ENCODE measurements around the gene SP7.
"Not testable (repeated sequence)": the region's sequence is repeated elsewhere in the genome, so short reads cannot be mapped to it uniquely, and the experiment has no call there.

The SP7 gene

DNA sequence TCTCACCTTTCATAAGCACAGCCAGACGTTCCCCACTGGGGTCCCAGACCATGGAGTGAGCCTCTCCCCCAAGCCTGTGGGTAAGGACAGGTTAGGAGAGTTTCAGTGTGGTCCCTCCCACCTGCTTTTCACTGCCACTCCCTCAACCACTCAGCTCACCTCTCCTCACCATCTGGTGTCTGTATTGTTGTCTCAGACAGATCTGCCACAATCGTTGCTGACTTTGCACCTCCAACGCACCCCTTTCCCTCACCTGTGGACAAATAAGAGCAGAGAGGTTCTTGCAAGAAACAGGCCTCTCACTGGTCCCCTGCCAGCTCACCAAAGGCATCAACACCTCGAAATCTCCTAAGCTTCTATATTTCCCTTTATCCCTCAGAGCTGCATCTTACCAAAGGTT, 27.9 kb downstream of the SP7 start:
- no peak for DNase-seq

DNA sequence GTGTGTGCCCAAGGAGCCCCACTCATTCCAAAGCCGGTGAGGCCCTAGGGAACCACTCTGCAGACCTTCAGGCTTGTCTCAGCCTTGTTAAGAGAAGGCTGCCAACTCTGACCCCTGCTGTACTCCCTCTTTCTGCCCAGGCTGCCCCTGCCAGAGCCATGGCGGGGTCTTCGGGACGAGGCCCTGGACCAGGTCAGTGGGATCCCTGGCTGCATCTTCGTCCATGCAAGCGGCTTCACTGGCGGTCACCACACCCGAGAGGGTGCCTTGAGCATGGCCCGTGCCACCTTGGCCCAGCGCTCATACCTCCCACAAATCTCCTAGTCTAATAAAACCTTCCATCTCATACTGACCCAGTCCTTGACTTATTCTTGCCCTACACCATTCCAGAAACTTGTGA, 29.3 kb downstream of the SP7 start:
- no peak for DNase-seq

GRCh38 chr12:53302903-53303302, 33.3 kb downstream of the SP7 start:
- no peak for DNase-seq

- no peak for DNase-seq
Measured at GRCh38 chr12:53300187-53300586, 36.0 kb downstream of the SP7 start.

- DNase-seq: peak; percentile 79
Measured at GRCh38 chr12:53299454-53300180, 36.5 kb downstream of the SP7 start, which contains the start of gene MYG1. Gene MYG1 (plus strand): TSS chr12:53299695. CDS start chr12:53299738, 43 bp downstream.

- no peak for DNase-seq
Measured at GRCh38 chr12:53299101-53299453, 37.1 kb downstream of the SP7 start.

- no peak for DNase-seq
Measured at GRCh38 chr12:53298164-53298563, 38.0 kb downstream of the SP7 start.

- not testable (repeated sequence) for DNase-seq
Measured at GRCh38 chr12:53297106-53297505, 39.0 kb downstream of the SP7 start.

- DNase-seq: no peak
Measured at GRCh38 chr12:53295891-53296219, 40.3 kb downstream of the SP7 start.

DNA sequence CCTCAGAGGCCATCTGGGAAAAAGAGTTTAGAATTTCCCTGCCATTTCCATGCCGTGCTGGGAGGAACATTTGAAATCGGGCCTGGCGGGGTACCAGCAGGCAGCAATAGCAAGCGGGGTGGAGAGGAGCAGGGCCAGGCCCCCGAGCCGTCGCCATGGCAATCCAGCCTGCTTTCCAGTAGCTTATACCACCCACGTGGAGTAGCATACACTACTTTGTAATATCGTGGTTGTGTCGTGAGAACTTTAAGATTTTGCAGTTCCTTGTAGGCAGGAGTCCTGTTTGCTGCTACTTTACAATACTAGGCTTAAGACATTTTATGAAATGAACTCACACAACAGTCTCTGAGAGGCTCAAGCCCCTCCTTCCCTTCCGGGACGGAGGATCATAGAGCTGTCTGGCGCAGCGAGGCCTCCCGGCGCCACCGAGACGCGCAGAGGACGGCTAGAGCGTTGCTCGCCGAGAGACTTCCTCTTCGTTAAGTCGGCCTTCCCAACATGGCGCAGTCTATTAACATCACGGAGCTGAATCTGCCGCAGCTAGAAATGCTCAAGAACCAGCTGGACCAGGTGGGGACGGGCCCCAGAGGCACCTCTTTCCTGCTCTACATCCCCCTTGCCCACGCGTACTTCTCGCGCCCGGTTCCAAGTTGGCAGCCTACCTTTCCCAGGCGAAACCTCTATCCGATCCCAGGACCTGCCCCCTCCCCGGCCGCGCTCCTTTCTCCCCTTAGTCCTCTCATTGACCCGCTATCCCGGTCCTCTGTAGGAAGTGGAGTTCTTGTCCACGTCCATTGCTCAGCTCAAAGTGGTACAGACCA, 40.9 kb downstream of the SP7 start, which contains the start of gene PFDN5:
PFDN5 (plus strand) TSS at position 473 of the 821 bp plus-strand sequence; CDS start at position 499, 26 bp downstream.
- peak; percentile 71 for DNase-seq

GRCh38 chr12:53292426-53292825, 43.7 kb downstream of the SP7 start:
- DNase-seq: no peak

GRCh38 chr12:53290661-53291060, 45.5 kb downstream of the SP7 start:
- DNase-seq: no peak

DNA sequence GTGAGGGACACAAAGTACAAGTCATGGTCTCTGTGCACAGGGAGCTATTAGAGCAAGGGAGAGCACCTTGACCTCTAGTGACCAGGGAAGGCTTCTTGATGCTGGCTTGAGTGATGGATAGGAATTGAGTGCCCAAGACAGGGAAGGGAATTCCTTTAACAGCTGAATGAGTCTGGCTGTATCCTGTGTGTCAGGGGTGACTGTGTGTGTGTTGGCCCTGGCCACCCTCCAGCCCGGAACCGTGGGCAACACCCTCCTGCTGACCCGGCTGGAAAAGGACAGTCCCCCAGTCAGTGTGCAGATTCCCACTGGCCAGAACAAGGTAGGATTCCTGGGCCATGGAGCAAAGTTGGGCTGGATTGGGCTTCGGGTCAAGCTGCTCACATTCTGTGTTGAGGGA, 46.3 kb downstream of the SP7 start:
- DNase-seq: no peak

GRCh38 chr12:53288322-53288721, 47.8 kb downstream of the SP7 start:
- DNase-seq: no peak

- no peak for DNase-seq
Measured at GRCh38 chr12:53287741-53288216, 48.4 kb downstream of the SP7 start.

DNA sequence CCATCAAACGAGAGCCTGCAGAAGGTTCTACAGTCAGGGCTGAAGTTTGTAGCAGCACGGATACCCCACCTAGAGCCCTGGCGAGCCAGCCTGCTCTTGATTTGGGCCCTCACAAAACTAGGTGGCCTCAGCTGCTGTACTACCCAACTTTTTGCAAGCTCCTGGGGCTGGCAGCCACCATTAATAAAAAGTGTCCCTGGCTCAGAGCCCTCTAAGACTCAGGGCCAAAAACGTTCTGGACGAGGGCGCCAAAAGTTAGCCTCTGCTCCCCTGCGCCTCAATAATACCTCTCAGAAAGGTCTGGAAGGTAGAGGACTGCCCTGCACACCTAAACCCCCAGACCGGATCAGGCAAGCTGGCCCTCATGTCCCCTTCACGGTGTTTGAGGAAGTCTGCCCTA, 49.7 kb downstream of the SP7 start:
- no peak for DNase-seq

- no peak for DNase-seq
Measured at GRCh38 chr12:53279888-53280498, 56.2 kb downstream of the SP7 start.

GRCh38 chr12:53279283-53279869, 56.8 kb downstream of the SP7 start:
- DNase-seq: no peak

DNA sequence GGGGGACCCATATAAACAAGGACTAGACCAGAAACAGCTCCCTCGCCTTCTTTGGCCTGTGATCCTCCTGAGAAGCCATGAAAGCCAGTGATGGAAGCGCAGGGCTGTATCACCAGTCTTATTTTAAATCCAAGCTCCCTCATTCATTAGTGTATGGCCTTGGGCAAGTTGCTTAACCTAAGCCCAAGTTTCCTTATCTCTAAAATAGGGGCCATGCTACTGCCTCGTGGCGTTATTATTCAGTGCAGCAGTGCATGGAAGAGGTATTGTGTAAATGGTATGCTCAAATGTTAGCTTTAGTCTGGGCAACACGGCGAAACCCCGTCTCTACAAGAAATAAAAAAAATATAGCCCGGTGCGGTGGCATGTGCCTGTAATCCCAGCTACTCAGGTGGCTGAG, 58.2 kb downstream of the SP7 start:
- no peak for DNase-seq
